Measurements from ENCODE around the gene CHRM2.

Gene CHRM2

DNA sequence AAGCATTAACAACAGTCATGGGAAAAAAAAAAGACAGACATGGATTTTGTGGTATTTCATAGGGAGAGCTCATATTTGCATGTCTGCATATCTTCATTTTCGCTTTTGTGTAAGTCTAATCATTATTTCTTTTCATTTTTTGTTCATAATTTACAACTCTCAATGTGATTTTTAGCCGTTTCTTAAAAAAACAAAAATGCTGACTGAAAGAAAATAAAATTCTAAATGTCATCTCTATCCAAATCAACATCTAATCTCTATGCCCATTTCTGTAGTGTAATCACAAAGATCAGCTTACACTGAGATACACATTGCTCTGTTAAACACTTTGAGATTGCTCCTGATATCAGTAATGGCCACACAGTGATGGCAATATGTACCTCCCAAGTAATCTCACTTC is 29.2 kb downstream of the CHRM2 start:
- DNase-seq = no peak

DNA sequence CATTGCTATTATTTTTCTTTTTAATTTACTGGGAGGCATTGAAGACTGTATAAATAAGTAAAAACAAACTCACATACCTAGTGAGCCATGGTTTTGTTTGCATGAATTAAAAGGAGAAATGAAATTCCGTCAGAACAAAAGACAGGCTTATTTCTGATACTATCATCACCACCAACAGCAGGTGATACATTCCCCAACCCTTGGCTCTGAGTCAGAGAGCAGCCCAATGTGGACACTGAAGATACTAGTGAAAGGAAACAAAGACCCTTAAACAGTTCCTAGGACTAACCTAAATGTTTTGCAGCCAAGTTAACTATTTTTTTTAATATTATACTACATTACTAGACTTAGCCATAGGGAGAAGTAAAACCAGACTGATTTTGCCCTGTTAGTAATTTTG is 31.6 kb downstream of the CHRM2 start:
- DNase-seq = no peak

DNA sequence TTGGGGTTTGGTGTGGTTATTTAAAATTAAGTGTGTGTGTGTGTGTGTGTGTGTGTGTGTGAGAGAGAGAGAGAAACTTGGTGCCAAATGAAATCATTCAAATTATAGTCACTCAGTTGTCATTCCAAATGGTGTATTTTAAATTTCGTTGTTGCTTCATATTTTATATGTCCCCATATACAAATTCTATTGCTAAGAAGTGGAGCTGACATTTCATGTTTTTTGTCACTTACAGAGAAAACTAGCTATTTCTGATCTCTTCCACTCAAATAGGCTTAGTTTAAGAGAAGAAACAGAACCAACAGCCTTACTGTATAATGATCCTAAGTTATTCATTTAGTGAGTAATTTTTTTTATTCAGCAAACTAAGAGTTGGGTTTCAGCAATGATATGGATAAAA is 42.3 kb downstream of the CHRM2 start:
- DNase-seq = no peak

DNA sequence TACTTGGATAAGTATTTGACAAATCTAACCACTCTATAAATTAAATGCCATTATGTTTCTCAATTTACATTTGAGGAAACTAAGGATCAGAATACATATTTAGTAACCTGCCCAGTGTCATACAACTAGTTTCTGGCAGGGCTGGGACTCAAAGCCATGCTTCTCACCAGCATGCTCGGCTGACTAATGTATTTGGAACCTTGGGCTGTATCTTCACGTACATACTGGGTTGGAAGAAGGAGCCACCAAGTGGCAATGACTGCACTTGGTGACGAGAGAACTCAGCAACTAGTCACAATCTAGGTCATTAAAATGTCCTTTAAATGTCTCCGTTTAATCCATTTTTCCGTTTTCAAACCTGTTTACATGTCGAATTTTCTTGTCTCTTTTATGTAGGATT is 42.9 kb downstream of the CHRM2 start:
- no peak for DNase-seq

DNA sequence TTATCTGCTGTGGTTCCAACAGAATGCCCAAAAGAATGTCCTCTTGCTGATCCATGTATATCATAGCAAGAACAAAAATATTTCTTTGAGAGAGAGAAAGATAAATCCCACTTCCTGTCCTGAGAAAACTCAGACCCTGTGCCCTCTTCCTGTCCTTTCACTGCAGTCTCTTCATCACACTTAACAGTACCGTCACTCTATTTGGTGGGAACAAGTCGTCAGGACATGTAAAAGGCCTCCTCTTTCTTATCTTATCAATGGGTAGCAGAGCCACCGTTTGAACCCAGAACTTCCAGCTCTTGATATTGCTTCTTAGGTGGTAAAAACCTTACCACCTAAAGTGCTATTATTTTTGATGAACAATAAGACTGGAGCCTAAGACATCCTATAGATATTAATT is 43.9 kb downstream of the CHRM2 start:
- no peak for DNase-seq

DNA sequence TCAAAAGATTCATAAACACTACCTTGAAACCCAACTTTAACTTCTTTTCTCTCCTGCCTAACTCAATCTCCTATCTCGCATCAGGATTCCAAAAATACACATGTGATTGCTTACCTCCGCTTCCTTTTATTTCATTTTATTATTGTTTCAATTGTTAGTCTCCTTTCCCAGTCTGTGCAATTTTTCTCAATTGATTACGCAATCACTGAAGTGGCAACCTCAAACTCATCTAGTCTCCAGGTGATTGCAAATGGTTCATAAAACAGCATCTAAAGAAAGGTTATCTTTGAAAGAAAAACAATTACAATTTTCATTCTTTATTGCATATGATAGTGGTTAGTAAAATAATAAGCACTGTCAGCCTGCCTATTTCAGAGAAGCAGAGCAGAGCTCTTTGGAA is 45.6 kb downstream of the CHRM2 start:
- DNase-seq = no peak

DNA sequence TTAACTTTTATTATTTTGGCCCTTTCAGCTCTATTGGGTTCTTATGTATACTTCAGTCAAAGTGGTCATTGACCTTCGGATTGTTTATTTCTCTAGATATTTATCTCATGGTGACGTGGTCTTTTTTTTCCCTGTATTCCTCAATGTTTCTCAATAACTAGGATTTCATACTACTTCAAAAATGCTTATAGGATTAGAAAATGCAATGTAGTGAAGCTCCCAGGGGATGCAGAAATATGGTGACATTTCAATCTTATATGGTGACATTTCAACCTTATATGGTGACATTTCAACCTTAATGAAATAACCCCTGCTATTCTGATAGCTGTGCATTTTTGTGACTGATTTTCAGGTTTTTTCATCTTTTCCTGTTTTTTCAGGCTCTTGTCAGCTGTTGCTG is 51.4 kb downstream of the CHRM2 start:
- no peak for DNase-seq

DNA sequence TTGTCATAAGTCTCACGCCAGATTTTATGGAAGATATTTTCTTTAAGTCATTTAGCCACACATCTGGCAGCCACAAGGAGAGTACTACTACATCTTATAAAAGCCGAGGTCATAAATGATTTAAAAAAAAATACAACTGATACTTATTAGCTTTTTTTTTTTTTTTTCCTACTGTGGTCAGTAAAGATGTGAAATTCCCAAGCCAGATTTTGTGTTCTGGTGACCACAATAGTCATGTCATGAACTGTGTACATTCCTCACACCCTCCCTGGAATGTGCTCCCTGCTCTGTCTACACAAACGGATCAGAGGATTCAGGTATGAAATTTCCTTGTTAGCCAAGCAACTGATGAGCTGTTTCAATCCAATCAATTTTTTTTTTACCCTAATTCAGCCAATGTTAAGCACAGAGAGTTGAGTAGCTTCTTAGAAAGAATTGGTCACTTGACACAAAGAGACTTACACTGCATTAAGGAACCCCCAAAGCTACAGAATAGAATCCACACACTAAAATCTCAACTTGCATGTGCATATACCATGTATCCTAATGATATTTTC is 54.7 kb downstream of the CHRM2 start:
- DNase-seq = no peak

DNA sequence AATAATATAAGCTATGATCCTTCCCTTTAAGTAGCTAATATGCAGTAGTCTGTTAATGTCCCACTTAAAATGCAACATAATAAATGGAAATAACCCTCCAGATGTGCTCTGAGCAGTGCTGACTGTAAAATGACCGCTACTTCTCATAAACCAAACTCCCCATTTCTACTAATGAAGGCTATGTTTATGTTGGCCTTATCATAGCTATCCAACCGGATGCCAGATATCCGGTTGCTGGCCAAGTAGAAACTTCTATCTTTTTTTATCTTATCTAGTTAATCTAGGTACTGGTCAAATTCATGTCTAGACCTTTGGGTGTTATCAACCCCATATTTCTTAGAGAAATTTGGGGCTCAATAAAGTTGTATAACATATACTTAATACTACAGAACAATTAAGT is 56.6 kb downstream of the CHRM2 start:
- no peak for DNase-seq

DNA sequence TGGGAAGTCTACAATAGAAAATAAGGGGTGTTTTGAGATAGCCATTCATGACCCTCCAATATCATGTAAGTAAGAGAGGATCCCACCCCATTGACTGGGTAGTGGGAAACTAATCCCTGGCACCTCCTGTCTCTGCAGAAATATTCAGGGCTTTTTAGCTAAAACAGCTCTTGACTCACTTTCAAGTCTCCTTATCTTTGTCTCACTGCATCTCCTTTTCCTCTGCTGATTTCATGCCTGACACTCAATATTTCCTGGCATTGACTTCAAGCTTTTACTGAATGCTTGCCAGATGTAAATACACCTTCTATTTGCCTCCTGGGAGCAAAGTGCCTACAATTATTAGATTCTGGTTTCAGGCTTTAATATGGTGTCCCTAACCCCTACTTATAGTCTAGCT is 57.1 kb downstream of the CHRM2 start:
- no peak for DNase-seq

DNA sequence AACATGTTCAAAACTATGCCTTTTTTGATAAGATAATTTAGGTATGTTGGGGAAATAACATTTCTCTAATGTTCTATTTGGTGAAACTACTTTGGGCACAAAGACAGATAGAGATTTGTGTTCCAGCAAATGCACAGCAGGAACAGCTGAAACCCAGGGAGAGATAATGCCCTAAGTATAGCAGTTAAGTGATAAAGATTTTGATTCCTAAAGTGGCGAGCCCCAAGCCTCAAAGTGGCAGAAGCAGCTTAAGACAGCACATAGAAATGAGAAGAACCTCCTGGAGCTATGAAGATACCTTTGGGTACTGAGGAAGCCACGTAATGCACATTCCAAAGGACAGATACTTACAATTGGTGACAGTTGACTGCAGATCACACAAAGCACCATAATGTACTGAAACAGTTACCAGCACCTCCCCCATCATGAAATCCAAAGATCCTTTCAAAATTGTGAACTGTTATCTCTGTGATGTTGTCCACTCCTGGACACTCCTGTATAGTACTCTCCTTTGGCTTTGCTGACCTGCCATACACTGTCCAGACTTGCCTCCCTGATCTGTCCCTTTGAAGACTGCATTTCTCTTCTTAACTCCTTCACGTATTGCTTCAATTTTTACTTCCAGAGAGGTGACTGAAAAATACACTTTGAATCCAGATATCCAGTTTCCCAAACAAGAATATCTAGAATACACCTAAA is 62.9 kb downstream of the CHRM2 start:
- no peak for DNase-seq

DNA sequence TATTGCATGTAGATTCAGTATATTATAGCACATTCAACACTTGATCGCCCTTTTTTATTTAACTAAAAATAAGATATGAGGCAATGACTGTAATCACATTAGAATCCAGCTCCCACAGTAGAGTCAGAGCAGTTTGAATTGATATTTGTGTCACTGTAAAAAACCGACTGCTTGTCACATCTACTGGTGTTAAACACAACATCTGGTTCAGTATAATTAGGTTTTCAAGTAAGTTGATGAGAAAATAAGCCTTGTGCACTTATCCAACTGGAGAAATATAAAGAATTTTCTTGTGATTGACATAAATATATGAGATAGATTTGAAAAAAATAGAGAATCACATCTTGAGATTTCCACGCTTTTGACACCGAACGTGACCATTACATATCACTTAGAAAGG is 69.0 kb downstream of the CHRM2 start:
- DNase-seq = no peak

DNA sequence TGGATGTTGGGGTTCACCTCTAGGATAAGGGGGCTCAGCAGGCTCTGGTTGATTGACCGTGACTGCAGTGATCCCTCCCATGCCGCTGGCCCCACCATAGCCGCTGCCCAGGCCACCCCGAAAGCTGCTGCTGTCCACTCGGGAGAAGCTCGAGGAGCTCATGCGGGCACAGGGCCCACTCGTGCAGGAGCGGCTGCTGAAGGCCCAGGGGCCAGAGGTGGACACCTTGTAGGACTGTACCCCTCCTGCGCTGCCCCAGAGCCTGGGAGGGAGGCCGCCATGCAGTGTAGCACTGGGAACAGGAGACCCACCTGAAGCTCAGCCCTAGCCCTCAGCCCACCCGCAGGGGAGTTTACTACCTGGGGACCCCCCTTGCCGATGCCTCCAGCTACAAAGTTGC is 70.0 kb downstream of the CHRM2 start:
- no peak for DNase-seq

DNA sequence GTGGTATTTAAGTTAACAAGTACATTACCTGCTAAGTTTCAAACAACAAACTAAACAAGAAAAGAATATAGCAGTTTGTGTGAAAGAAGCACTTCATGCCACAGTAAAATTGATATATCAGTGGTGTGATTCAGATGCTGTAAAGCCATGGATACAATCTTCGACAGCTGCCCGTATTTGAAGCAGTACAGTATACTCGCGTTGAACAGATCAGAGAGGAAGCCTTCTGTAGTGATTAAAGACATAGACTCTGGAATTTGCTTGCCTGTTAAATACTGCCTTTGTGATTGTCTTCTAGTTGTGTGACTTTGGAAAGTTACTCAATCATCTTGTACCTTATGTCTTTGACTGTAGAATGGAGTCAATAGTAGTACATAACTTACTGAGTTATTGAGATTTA is 71.7 kb downstream of the CHRM2 start:
- no peak for DNase-seq

DNA sequence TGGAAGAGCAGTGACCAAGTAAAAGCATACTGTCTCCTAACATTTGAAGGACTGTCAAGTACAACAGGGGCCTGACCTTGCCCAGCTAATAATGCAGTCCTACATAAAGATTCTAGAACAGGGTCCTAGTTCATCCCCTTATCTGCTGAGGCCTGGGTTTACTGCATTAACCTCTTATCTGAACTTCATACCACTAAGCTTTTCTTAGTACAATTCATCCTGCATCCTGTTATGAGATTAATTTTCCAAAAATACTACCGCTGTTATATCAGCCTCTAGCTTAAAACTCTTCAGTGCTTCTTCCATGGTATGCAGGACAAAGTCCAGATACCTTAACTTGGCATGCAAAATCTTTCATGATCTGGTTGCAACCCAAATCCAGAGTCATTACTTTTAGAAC is 72.5 kb downstream of the CHRM2 start:
- DNase-seq = no peak

DNA sequence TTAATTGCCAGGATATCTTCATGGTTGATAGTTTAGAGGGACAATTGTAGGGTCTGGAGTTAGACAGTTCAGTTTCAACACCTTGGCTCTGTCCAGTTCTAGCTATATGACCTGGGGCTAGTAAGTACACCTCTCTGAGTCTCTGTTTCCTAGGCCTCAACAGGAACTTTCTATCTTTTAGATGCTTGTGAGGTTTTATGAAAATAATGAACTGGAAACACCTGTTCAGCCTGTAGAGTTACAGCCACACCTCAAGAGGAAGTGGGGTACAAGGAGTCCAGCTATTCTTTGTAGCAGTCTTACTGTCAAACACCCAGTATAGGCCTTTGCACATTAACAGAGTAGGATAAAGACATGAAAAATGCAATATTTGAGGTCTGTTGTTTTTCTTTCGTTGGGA is 73.4 kb downstream of the CHRM2 start:
- DNase-seq = no peak

DNA sequence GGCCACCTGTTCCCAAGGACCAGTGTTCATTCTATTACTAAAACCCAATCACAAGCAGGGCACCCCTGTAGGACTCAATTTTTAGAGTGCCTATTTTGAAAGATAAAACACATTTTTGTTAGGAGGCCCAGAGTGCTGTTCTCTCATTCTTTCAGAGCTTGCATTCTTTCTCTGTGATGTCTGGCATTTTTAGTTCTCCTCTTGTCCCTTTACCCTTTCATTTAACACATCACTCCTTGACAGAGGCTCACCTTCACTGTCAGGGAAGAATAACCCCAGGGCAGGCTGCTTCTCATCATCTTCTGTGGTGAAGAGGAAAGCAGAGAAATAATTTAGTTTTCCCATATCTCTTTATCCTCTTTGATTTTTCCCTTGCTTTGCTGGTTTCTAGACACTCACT is 73.9 kb downstream of the CHRM2 start:
- DNase-seq = no peak

DNA sequence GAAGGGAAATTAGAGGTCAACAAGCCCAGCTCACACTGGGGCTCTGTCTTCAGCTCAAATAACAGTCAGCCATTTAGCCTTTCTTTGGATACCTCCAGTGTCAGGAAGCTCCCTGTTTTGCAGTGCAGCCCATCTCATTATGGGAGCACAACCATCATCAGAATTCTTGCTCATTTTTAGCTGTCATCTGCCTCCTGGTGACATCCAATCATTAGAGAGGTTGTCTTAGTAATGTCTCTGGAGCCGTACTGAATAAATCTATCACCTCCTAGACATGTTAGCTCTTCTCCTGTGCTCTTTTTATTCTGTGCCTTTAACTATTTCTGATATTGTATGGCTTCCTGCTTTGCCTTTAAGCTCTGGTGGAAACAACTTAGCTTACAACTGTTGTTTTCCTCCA is 74.5 kb downstream of the CHRM2 start:
- no peak for DNase-seq

DNA sequence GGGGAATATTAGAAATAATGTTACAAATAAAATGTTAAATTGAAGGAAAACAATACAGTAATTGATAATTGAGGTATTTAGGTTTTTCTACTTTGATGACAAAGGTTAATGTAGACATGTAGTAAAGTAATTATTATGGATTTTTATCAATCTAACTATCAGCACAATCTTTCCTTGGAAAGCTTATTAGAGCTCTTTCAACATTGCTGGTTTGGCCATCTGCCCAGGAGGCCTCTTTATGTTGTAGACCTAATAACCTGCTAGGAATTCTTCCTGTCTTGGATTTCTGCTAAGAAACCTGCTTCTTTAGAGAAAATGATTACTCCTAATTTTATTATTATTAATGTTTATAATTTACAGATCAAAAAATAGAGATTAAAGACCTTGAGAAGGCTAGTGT is 78.9 kb downstream of the CHRM2 start:
- DNase-seq = no peak

DNA sequence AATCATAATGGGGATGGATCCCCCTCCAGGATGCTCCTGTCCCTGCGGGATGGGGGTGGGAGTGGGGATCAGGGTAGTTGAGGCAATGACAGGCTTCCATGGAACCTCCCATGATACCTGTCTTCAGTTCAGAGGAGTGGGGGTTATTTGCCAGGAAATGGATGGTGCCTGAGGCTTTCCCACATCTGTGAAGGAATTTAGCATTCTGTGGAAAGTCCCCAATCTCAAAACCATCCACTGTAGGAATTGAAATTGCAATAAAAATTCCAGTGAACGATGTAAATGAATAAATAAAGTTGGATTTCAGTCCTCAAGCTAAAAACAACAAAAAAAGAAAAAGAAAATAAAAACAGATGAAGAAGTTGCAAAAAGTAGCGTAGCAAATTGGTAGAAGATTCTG is 81.9 kb downstream of the CHRM2 start:
- DNase-seq = no peak

DNA sequence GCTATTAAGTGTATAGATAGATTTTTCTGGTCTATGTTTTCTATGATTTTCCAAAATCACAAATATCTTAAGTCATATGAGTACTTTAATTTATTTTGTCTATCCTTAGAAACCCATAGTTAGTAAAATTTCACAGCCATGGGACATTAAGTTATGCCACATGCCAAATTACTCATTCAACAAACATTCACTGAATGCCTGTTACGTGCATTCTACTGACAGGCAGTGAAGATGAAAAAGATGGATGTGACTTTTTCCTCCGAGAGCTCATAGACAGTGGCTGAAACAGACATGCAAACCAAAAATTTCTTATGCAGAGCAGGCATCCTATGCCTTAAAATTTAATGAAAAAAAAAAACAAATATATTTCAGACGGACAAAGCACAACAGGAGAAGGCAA is 84.9 kb downstream of the CHRM2 start:
- no peak for DNase-seq

DNA sequence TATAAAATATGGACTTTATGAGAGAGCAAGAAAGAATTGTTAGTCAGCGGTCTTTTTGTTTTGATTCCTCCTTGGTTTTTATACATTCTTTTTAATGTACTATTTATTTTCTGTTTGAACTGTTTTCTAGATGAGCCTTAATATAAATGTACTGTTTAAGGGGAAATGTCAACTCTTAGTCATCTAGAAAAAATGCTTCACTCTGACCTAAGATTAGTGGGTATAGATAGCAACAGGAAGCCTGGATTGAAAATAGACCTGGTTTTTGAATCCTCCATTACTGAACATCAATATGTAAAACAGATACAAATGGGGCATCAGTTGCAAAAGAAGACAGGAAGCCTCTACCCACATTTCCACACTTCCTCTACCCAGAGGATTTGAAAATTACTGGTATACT is 87.8 kb downstream of the CHRM2 start:
- no peak for DNase-seq

DNA sequence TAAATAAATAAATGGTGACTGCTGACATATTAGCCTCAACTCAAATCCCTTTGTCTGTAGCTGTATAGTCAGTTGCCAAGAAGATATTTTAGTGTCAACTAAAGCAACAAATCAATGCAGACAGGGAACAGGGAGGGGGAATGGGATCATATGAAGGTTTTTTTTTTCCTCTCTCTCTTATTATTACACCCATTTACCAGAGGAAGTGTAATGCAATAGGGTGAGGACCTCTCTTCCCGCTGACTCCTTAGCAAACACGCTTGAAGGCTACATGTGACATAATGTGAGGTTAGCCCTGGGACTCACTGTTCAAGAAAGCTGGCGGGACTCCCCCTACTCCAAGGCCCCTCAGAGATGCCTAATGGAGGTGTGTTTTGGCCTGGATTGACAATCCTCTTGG is 88.2 kb downstream of the CHRM2 start:
- DNase-seq = no peak

DNA sequence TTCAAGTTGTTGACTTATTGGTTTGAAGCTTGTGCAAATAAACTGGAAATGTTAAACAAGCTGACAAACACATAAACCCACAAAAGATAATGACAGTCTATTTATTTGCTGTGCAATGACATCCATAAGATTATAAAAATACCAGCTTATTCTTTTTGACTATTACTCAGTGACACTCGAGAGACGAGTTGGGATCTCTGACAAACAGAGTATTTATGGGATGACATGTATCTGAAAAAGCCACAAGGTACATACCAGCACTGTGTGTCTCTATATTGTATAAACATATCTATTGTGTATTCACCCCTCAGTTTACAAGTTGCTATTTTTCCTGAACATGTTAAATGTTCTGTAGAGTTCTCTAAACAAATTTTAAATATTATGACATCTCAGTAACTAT is 88.9 kb downstream of the CHRM2 start:
- DNase-seq = no peak

DNA sequence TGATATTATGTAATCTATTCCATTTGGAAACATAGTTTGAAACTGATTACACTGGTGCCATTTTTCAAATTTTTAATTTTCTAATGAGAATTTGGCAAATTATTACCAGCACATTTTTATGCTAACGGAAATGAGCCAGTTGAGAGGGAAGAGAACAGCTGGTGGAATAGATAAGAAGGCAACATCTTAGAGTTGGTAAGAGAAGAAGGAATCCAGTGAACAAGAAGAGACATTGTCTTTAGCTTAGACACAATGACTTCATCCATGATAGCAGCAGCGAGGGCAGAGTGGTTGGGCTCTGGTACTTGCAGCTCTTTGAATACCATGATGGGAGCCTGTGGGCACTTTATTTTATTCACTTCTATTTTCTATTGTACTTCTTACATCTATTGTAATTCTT is 89.6 kb downstream of the CHRM2 start:
- DNase-seq = no peak

DNA sequence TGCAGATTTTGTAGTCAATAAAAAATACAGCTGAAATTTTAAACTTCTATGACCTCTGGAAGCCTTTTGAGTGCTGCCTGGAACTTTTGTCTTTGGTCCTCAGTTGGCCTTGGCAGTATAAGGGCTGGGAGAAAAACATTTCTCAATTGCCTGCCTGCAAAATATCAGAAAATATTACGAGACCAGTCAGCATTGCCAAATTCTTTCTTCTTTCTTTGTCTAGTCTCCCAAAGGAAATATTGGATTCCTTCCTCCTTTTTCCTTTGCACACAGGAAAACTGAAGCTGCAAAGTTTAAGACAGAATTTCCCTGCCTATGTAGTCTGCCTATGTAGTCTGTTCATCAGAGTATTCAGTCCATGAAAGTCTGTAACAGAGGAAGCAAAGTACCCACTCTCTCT is 95.9 kb downstream of the CHRM2 start:
- DNase-seq = no peak
